Thyroid gland (tissue), 4 donors: ENCODE data around the gene GARRE1. TPM values are rescaled to one million over a fixed set of nuclear protein-coding genes. Genes with fewer than 3 reads are reported as not detected.

ENCODE experiments used
- DNase-seq, 2 donors: peaks; one replicate each; pipeline ENCODE4 v3.0.0-alpha.2; 2019
- H3K27ac ChIP-seq, 3 donors: fragments of 200-600 bp; sonication (generic); 1 replicate in 2 of 3; 2 replicates in 1 of 3; pipeline ENCODE4 v1.5.1; 2016 to 2019; ENCODE audit warnings: mild to moderate bottlenecking in 1 of 3, moderate library complexity in 1 of 3
- H3K27me3 ChIP-seq: fragments of 200-600 bp; sonication (generic); one replicate; pipeline ENCODE4 v1.5.1; 2019
- H3K36me3 ChIP-seq, 2 donors: fragments of 200-600 bp; sonication (generic); one replicate each; pipeline ENCODE4 v1.5.1; 2016 to 2019
- H3K4me1 ChIP-seq, 2 donors: fragments of 200-600 bp; sonication (generic); one replicate each; pipeline ENCODE4 v1.5.1; 2017 to 2019
- H3K4me3 ChIP-seq, 3 donors: fragments of 200-600 bp; sonication (generic); replicated peaks in 1 of 3; 1 replicate in 2 of 3; 2 replicates in 1 of 3; pipeline ENCODE4 v1.5.1; 2016; ENCODE audit warnings: mild to moderate bottlenecking in 1 of 3
- H3K9me3 ChIP-seq: fragments of 200-600 bp; sonication (generic); one replicate; pipeline ENCODE4 v1.5.1; 2017
- POLR2A ChIP-seq, 2 donors: fragments of 450-650 bp; IDR thresholded peaks; one replicate each; pipeline ENCODE4 v1.6.1; 2017; ENCODE audit warnings: antibody characterized with exemption in 2 of 2, mild to moderate bottlenecking in 2 of 2, moderate library complexity in 1 of 2
- WGBS, 2 donors: methylation state at CpG; one replicate each; pipeline ENCODE4 v1.1.5; 2017; 5-methylcytosine and 5-hydroxymethylcytosine counted together
- intact Hi-C: fragments of 100-400 bp; cut with DNase I; formaldehyde crosslinking; loops from one replicate; pipeline ENCODE4 v1.15.1; 2023
- total RNA-seq, 4 donors: library from RNA; depleted of rRNA; stranded (reverse); fragments of >200 nt; gene quantifications; one replicate each; pipeline ENCODE4 v1.2.3, GENCODE V29; 2016
- TF ChIP-seq, protein P1 (sequence below), 6 experiments: fragments of 200-600 bp in 3 of 6; fragments of 450-650 bp in 3 of 6; sonication (generic) in 3 of 6; IDR thresholded peaks; one replicate each; pipeline ENCODE4 v1.5.1; 2016 to 2019; ENCODE audit warnings: antibody characterized with exemption in 6 of 6, mild to moderate bottlenecking in 2 of 6, inconsistent platforms in 1 of 6, moderate library complexity in 1 of 6

The GARRE1 gene
- total RNA-seq, 4 donors from 2014 or later: 24.7 to 43.5 (median 30.9) TPM

DNA sequence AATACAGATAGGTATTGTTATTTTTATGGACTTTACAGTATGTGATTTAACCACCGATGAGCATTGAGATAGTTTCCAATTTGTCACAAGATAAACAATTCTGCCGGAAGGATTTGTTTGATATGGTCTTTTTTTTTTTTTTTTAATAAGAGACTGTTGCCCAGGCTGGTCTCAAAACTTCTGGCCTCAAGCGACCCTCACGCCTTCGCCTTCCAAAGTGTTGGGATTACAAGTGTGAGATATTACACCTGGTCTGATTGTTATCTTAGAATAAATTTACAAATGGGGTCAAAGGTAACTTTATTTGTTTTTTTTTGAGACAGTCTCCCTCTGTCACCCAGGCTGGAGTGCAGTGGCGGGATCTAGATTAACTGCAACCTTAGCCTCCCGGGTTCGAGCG, 1.2 kb downstream of the GARRE1 start:
- H3K36me3 ChIP-seq: no peaks in the 10 kb centered on the region
- peak overlapping the region; percentile 81 to 96 (median 85) for H3K27ac ChIP-seq
- WGBS, 2 donors: 46% methylated on average over 9 of the region's 9 CpGs
- intact Hi-C loops: loop anchor here (10.0 kb wide), 1 partner anchor 79 kb away; no protein-coding TSS in a partner anchor
- no peaks in the 10 kb centered on the region for H3K27me3 ChIP-seq
- DNase-seq: no peak
- TF ChIP-seq, protein P1, sequence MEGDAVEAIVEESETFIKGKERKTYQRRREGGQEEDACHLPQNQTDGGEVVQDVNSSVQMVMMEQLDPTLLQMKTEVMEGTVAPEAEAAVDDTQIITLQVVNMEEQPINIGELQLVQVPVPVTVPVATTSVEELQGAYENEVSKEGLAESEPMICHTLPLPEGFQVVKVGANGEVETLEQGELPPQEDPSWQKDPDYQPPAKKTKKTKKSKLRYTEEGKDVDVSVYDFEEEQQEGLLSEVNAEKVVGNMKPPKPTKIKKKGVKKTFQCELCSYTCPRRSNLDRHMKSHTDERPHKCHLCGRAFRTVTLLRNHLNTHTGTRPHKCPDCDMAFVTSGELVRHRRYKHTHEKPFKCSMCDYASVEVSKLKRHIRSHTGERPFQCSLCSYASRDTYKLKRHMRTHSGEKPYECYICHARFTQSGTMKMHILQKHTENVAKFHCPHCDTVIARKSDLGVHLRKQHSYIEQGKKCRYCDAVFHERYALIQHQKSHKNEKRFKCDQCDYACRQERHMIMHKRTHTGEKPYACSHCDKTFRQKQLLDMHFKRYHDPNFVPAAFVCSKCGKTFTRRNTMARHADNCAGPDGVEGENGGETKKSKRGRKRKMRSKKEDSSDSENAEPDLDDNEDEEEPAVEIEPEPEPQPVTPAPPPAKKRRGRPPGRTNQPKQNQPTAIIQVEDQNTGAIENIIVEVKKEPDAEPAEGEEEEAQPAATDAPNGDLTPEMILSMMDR (IDR thresholded peaks at IDR 0.05): no peak
- TF ChIP-seq POLR2A (IDR thresholded peaks at IDR 0.05): no peak
- H3K4me1 ChIP-seq: peaks cover 8 to 35% of the 10 kb centered on the region in 2 donors
- H3K9me3 ChIP-seq: no peaks in the 10 kb centered on the region
- peak overlapping the region in 2 of 3 donors; percentile 87 to 93 for H3K4me3 ChIP-seq

DNA sequence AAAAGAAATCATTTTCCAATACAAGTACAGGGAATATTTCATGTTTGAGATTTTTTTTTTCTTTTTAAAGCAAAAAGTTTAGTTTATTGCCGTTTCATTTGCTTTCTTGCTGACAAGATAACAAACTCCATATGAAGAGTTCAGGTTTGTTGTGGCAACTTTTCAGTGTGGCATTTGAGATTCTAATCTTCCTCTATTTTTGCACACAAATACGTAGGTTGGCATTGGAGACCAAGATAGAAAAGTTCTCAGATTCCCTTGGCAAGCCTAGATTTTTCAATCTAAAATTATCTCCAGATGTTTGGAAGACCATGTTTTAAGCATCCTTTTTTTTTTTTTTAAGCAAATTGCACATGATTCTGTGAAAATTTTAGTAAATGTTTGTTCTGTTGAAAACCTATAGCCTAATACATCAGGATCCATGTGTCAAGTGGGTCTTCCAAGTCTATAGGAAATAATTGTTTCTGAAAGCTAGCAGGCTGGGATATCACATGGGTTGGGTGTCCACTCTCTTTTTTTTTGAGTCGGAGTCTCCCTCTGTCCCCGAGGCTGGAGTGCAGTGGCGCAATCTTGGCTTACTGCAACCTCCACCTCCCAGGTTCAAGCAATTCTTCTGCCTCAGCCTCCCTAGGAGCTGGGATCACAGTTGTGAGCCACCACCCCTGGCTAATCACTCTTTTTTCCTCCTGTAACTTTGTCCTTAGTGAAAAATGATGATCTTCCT, 2.6 kb downstream of the GARRE1 start:
- no peaks in the 10 kb centered on the region for H3K36me3 ChIP-seq
- no peak for DNase-seq
- no peak for TF ChIP-seq POLR2A (IDR thresholded peaks at IDR 0.05)
- TF ChIP-seq, protein P1 (IDR thresholded peaks at IDR 0.05): no peak
- no peaks in the 10 kb centered on the region for H3K27me3 ChIP-seq
- no peaks in the 10 kb centered on the region for H3K9me3 ChIP-seq
- H3K27ac ChIP-seq: no peak overlapping the region
- intact Hi-C loops: loop anchor here (10.0 kb wide), 1 partner anchor 78 kb away; no protein-coding TSS in a partner anchor
- H3K4me1 ChIP-seq: peaks cover 22 to 49% of the 10 kb centered on the region in 2 donors
- WGBS, 2 donors: 62 to 70% methylated on average over 5 of the region's 5 CpGs
- H3K4me3 ChIP-seq: no peak overlapping the region

DNA sequence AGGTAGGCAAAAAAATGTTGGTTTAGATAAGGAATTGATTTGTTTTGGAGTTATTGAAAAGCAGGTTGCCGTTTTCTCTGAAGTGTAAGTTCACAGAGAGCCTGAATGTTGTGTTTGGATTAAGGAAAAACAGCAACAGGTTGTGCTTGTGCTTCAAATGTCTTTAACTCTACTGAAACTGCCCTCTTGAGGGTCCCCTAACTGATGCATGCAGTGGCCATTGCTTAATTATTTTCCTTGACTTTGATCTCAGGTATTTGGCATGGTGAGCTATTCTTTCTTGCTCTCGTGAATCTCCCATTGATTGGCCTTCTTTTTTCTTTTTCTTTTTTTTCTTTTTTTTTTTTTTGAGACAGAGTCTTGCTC, 3.2 kb downstream of the GARRE1 start:
- TF ChIP-seq POLR2A (IDR thresholded peaks at IDR 0.05): no peak
- TF ChIP-seq, protein P1 (IDR thresholded peaks at IDR 0.05): no peak
- Histone ChIP-seq H3K4me3 (no peak overlapping the region), H3K27ac (no peak overlapping the region), H3K9me3 (no peaks in the 10 kb centered on the region), H3K4me1 (peaks cover 22 to 50% of the 10 kb centered on the region in 2 donors), H3K36me3 (no peaks in the 10 kb centered on the region), H3K27me3 (no peaks in the 10 kb centered on the region)
- DNase-seq: no peak
- intact Hi-C loops: loop anchor here (10.0 kb wide), 1 partner anchor 77 kb away; no protein-coding TSS in a partner anchor
- 71 to 84% methylated on average over 2 of the region's 2 CpGs for WGBS, 2 donors

DNA sequence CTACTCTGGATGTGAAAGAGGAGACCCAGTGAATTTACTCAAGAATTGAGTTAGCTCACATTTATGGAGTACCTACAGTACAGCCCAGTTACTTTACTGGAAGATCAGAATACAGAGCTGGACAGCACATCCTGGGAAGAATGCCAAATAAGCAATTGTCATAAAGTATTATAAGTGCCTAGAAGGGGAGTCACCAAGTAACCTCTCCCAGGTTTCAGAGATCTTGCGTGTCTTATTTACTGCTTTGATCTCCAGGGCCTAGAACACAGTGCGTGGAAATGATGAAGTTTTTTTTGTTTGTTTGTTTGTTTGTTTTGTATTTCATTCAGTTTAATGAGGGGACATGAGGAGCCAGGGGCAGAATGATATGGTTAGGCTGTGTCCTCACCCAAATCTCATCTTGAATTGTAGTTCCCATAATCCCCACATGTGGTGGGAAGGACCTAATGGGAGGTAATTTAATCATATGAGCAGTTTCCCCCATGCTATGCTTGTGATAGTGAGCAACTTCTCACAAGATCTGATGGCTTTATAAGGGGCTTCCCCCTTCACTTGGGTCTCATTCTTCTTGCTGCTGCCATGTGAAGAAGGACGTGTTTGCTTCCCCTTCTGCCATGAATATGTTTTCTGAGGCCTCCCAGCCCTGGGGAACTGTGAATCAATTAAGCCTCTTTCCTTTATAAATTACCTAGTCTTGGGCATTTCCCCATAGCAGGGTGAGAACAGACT, 5.2 kb downstream of the GARRE1 start:
- Histone ChIP-seq H3K4me3 (no peak overlapping the region), H3K27me3 (no peaks in the 10 kb centered on the region), H3K4me1 (peaks cover 22 to 53% of the 10 kb centered on the region in 2 donors), H3K36me3 (no peaks in the 10 kb centered on the region), H3K27ac (no peak overlapping the region), H3K9me3 (no peaks in the 10 kb centered on the region)
- TF ChIP-seq, protein P1 (IDR thresholded peaks at IDR 0.05): no peak
- TF ChIP-seq POLR2A (IDR thresholded peaks at IDR 0.05): no peak
- 82 to 87% methylated on average over 3 of the region's 3 CpGs for WGBS, 2 donors
- intact Hi-C loops: loop anchor here (10.0 kb wide), 1 partner anchor 75 kb away; no protein-coding TSS in a partner anchor
- DNase-seq: no peak

DNA sequence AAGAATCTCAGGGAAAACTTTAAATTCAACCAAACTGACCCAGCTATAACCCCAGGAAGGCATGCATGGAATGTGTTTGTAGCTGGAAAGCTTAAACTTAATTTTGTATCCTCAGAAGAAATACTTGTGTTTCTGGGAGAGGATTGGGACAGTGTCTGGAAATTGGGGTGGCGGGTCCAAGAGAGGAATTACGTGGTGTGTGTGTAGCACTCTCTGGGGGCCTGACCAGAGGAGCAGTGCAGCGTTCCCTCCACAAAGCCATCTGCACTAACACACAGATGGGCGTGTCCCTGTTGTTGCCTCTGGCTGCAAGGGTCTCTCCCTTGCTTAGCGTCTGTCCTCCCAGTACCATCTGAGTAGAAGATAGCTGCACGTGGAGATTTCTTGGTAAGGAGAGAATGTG, 6.4 kb downstream of the GARRE1 start:
- Histone ChIP-seq H3K4me3 (no peak overlapping the region), H3K27ac (peak overlapping the region in 1 of 3 donors; percentile 20), H3K36me3 (no peaks in the 10 kb centered on the region), H3K9me3 (no peaks in the 10 kb centered on the region), H3K27me3 (no peaks in the 10 kb centered on the region), H3K4me1 (peaks cover 18 to 56% of the 10 kb centered on the region in 2 donors)
- intact Hi-C loops: no loop called here
- no peak for DNase-seq
- WGBS, 2 donors: 46 to 51% methylated on average over 6 of the region's 6 CpGs
- no peak for TF ChIP-seq POLR2A (IDR thresholded peaks at IDR 0.05)
- TF ChIP-seq, protein P1 (IDR thresholded peaks at IDR 0.05): no peak
